Neural cell (in vitro differentiated cells): ENCODE results near the gene ATXN7L1. TPM values are rescaled to one million over a fixed set of nuclear protein-coding genes. Genes with fewer than 3 reads are reported as not detected.

ENCODE experiments used
- H2AFZ ChIP-seq: fragments of 200-600, 300-800 bp; sonication (generic), shearing (Covaris generic); 2 replicates; pipeline ENCODE4 v1.6.0; 2014; ENCODE audit warnings: low read depth, mild to moderate bottlenecking, antibody characterized with exemption, low read length, moderate library complexity
- H3F3A ChIP-seq: fragments of 200-600 bp; shearing (Covaris generic); 2 replicates; pipeline ENCODE4 v1.6.1; 2016; ENCODE audit warnings: mild to moderate bottlenecking, moderate library complexity, mixed read lengths, antibody characterized with exemption, low read length; ENCODE audit not compliant: insufficient read depth, poor library complexity, severe bottlenecking
- H3K27ac ChIP-seq: fragments of 200-600, 300-800 bp; sonication (generic), shearing (Covaris generic); 2 replicates; pipeline ENCODE4 v1.5.1; 2014; ENCODE audit warnings: mild to moderate bottlenecking, low read length, moderate library complexity
- H3K27me3 ChIP-seq: fragments of 300-800, 200-600 bp; sonication (generic), shearing (Covaris generic); 2 replicates; pipeline ENCODE4 v1.6.0; 2014; ENCODE audit warnings: mild to moderate bottlenecking, low read depth, low read length, moderate library complexity; ENCODE audit not compliant: insufficient read depth
- H3K36me3 ChIP-seq: fragments of 300-800, 200-600 bp; sonication (generic), shearing (Covaris generic); 2 replicates; pipeline ENCODE4 v1.5.1; 2014; ENCODE audit warnings: mild to moderate bottlenecking, antibody characterized with exemption, low read length, moderate library complexity; ENCODE audit not compliant: insufficient read depth
- H3K4me2 ChIP-seq: fragments of 300-800, 200-600 bp; sonication (generic), shearing (Covaris generic); 2 replicates; pipeline ENCODE4 v1.6.0; 2014; ENCODE audit warnings: mild to moderate bottlenecking, low read length
- H3K4me3 ChIP-seq: fragments of 300-800, 200-600 bp; sonication (generic), shearing (Covaris generic); 2 replicates; pipeline ENCODE4 v1.5.1; 2014; ENCODE audit warnings: mild to moderate bottlenecking, low read length, moderate library complexity
- H3K79me2 ChIP-seq: fragments of 200-600 bp; shearing (Covaris generic); replicated peaks from 2 replicates; pipeline ENCODE4 v1.6.0; 2014; ENCODE audit warnings: mild to moderate bottlenecking, low read length, moderate library complexity; ENCODE audit not compliant: insufficient read depth
- H3K9ac ChIP-seq: fragments of 300-800, 200-600 bp; sonication (generic), shearing (Covaris generic); 2 replicates; pipeline ENCODE4 v1.6.1; 2016; ENCODE audit warnings: mild to moderate bottlenecking, low read length, mixed read lengths
- H3K9me2 ChIP-seq: fragments of 200-600 bp; shearing (Covaris generic); 2 replicates; pipeline ENCODE4 v1.6.1; 2016; ENCODE audit warnings: mild to moderate bottlenecking, low read length, mixed read lengths; ENCODE audit not compliant: insufficient read depth
- H3K9me3 ChIP-seq: fragments of 200-600, 300-800 bp; sonication (generic), shearing (Covaris generic); 2 replicates; pipeline ENCODE4 v1.6.1; 2016; ENCODE audit warnings: mild to moderate bottlenecking, mixed run types, low read length, moderate library complexity, mixed read lengths
- H4K20me1 ChIP-seq: fragments of 200-600 bp; shearing (Covaris generic); 2 replicates; pipeline ENCODE4 v1.6.1; 2016; ENCODE audit warnings: mild to moderate bottlenecking, mixed run types; ENCODE audit not compliant: insufficient read depth
- CTCF ChIP-seq: fragments of 450-650 bp; IDR thresholded peaks from 2 replicates; pipeline ENCODE4 v1.5.1; 2014; ENCODE audit warnings: antibody characterized with exemption, mild to moderate bottlenecking, moderate library complexity; ENCODE audit not compliant: poor library complexity, severe bottlenecking
- EP300 ChIP-seq: fragments of 450-650 bp; conservative IDR thresholded peaks from 2 replicates; pipeline ENCODE4 v1.6.1; 2014; ENCODE audit warnings: antibody characterized with exemption, mild to moderate bottlenecking, moderate library complexity; ENCODE audit not compliant: poor library complexity, severe bottlenecking
- EZH2 ChIP-seq: fragments of 200-600, 300-800 bp; shearing (Covaris generic), sonication (generic); IDR thresholded peaks from 2 replicates; pipeline ENCODE4 v1.6.1; 2014; ENCODE audit warnings: antibody characterized with exemption, low read length, borderline replicate concordance, mild to moderate bottlenecking; ENCODE audit not compliant: insufficient read depth, poor library complexity, severe bottlenecking
- MXI1 ChIP-seq: fragments of 450-650 bp; conservative IDR thresholded peaks from 2 replicates; pipeline ENCODE4 v1.6.1; 2014; ENCODE audit warnings: antibody characterized with exemption, mild to moderate bottlenecking; ENCODE audit not compliant: poor library complexity, severe bottlenecking
- POLR2AphosphoS5 ChIP-seq: IDR thresholded peaks from 2 replicates; pipeline ENCODE4 v1.6.1; 2012
- RAD21 ChIP-seq: fragments of 450-650 bp; conservative IDR thresholded peaks from 2 replicates; pipeline ENCODE4 v1.6.1; 2014; ENCODE audit warnings: antibody characterized with exemption, mild to moderate bottlenecking, moderate library complexity
- REST ChIP-seq: IDR thresholded peaks from 2 replicates; pipeline ENCODE4 v1.6.1; 2012; ENCODE audit warnings: borderline replicate concordance
- SMC3 ChIP-seq: fragments of 450-650 bp; conservative IDR thresholded peaks from 2 replicates; pipeline ENCODE4 v1.6.1; 2014; ENCODE audit warnings: antibody characterized with exemption, mild to moderate bottlenecking, moderate library complexity; ENCODE audit not compliant: poor library complexity
- TAF1 ChIP-seq: IDR thresholded peaks from 2 replicates; pipeline ENCODE4 v1.6.1; 2012; ENCODE audit warnings: low read depth
- polyA plus RNA-seq: library from polyadenylated mRNA; depleted of rRNA; stranded (reverse); fragments of >200 nt; gene quantifications from 2 replicates; pipeline ENCODE4 v1.2.3, GENCODE V29; 2014

The ATXN7L1 gene
- polyA plus RNA-seq, 1 donor from 2014 or later, result 4.3 TPM

- H3K9me2 ChIP-seq, result no peaks in the 10 kb centered on the region
- no peak overlapping the region for H3K4me2 ChIP-seq
- H4K20me1 ChIP-seq, result no peaks in the 10 kb centered on the region
- no peak overlapping the region for H3K4me3 ChIP-seq
- H3K27ac ChIP-seq, result no peak overlapping the region
- H3K79me2 ChIP-seq, result no peaks in the 10 kb centered on the region
- H3F3A ChIP-seq, result no peaks in the 10 kb centered on the region
- no peaks in the 10 kb centered on the region for H3K9me3 ChIP-seq
- H3K36me3 ChIP-seq, result no peaks in the 10 kb centered on the region
- no peak overlapping the region for H3K9ac ChIP-seq
- TF ChIP-seq RAD21, result no peak
- no peak for TF ChIP-seq MXI1
- no peak for TF ChIP-seq POLR2AphosphoS5
- TF ChIP-seq EP300, result no peak
- H3K27me3 ChIP-seq, result no peaks in the 10 kb centered on the region
- no peak overlapping the region for H2AFZ ChIP-seq
Measured at GRCh38 chr7:105618016-105618296, 258.4 kb downstream of the ATXN7L1 start.

- no peaks in the 10 kb centered on the region for H3K79me2 ChIP-seq
- no peak for TF ChIP-seq EP300
- no peak for TF ChIP-seq POLR2AphosphoS5
- no peak for TF ChIP-seq CTCF
- TF ChIP-seq MXI1, result no peak
- no peak for TF ChIP-seq REST
- TF ChIP-seq TAF1, result no peak
- no peak for TF ChIP-seq SMC3
- TF ChIP-seq EZH2, result no peak
- TF ChIP-seq RAD21, result no peak
- no peaks in the 10 kb centered on the region for H3F3A ChIP-seq
- H3K4me3 ChIP-seq, result no peak overlapping the region
- H3K9me3 ChIP-seq, result no peaks in the 10 kb centered on the region
- no peaks in the 10 kb centered on the region for H4K20me1 ChIP-seq
- no peak overlapping the region for H2AFZ ChIP-seq
- H3K27ac ChIP-seq, result no peak overlapping the region
- no peaks in the 10 kb centered on the region for H3K36me3 ChIP-seq
- no peaks in the 10 kb centered on the region for H3K9me2 ChIP-seq
- H3K27me3 ChIP-seq, result no peaks in the 10 kb centered on the region
- no peak overlapping the region for H3K9ac ChIP-seq
- H3K4me2 ChIP-seq, result no peak overlapping the region
Measured at GRCh38 chr7:105617280-105618015, 259.0 kb downstream of the ATXN7L1 start.
